ENCODE measurements around the gene MACROD2. TPM values are rescaled to one million over a fixed set of nuclear protein-coding genes. Genes with fewer than 3 reads are reported as not detected.

Gene MACROD2
- total RNA-seq, 4 donors from 2014 or later = 1.8 to 4.8 (median 2.9) TPM

- Histone ChIP-seq H3K27ac (no peak overlapping the region), H3K9me3 (no peaks in the 10 kb centered on the region), H3K4me1 (peaks cover 0 to 15% (median 0%) of the 10 kb centered on the region in 3 donors), H3K27me3 (no peaks in the 10 kb centered on the region), H3K36me3 (no peaks in the 10 kb centered on the region), H3K4me3 (no peak overlapping the region)
- no peak for DNase-seq
- WGBS, 2 donors = 83 to 95% methylated on average over 5 of the region's 5 CpGs
- intact Hi-C loops (cut with DNase I) = no loop called here
- no peak for TF ChIP-seq CTCF (IDR thresholded peaks at IDR 0.05)
- TF ChIP-seq POLR2A (IDR thresholded peaks at IDR 0.05) = no peak
Observed at GRCh38 chr20:14761903-14762302, 766.6 kb downstream of the MACROD2 start.

GRCh38 chr20:14764511-14765369 lies 769.4 kb downstream of the MACROD2 start:
- no peaks in the 10 kb centered on the region for H3K9me3 ChIP-seq
- 58 to 74% methylated on average over 6 of the region's 6 CpGs for WGBS, 2 donors
- no peak for DNase-seq
- no peak overlapping the region for H3K4me3 ChIP-seq
- no peaks in the 10 kb centered on the region for H3K27me3 ChIP-seq
- no peaks in the 10 kb centered on the region for H3K36me3 ChIP-seq
- H3K27ac ChIP-seq = no peak overlapping the region
- H3K4me1 ChIP-seq = peaks cover 0 to 15% (median 0%) of the 10 kb centered on the region in 3 donors
- intact Hi-C loops (cut with DNase I) = no loop called here
- no peak for TF ChIP-seq CTCF (IDR thresholded peaks at IDR 0.05)
- TF ChIP-seq POLR2A (IDR thresholded peaks at IDR 0.05) = no peak

GRCh38 chr20:14765370-14765701 lies 770.0 kb downstream of the MACROD2 start:
- no peak for DNase-seq
- WGBS, 2 donors = 63 to 65% methylated on average over 3 of the region's 3 CpGs
- TF ChIP-seq POLR2A (IDR thresholded peaks at IDR 0.05) = no peak
- no peak for TF ChIP-seq CTCF (IDR thresholded peaks at IDR 0.05)
- peaks cover 0 to 15% (median 0%) of the 10 kb centered on the region in 3 donors for H3K4me1 ChIP-seq
- no peaks in the 10 kb centered on the region for H3K9me3 ChIP-seq
- no peak overlapping the region for H3K27ac ChIP-seq
- no peaks in the 10 kb centered on the region for H3K36me3 ChIP-seq
- no peak overlapping the region for H3K4me3 ChIP-seq
- intact Hi-C loops (cut with DNase I) = no loop called here
- no peaks in the 10 kb centered on the region for H3K27me3 ChIP-seq

DNA sequence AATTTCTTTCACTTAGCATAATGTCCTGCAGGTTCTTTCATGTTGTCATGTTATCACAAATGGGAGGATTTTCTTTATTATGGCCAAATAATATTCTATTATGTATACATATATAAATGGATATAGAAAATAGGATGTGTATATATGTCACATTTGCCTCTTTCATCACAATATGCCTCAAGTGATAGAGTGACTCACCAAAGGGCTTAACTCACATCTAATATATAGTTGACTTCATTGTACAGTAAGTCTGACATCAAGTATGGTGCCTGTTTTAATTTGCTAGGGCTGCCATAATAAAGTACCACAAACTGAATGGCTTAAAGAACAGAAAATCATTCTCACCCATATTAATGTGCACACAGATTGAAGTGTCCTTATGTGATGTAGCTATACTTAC lies 778.2 kb downstream of the MACROD2 start:
- Histone ChIP-seq H3K27ac (no peak overlapping the region), H3K4me1 (peaks cover 0 to 5% (median 0%) of the 10 kb centered on the region in 3 donors), H3K4me3 (no peak overlapping the region), H3K36me3 (no peaks in the 10 kb centered on the region), H3K27me3 (no peaks in the 10 kb centered on the region), H3K9me3 (no peaks in the 10 kb centered on the region)
- no peak for DNase-seq
- intact Hi-C loops (cut with DNase I) = no loop called here
- no peak for TF ChIP-seq POLR2A (IDR thresholded peaks at IDR 0.05)
- no peak for TF ChIP-seq CTCF (IDR thresholded peaks at IDR 0.05)

DNA sequence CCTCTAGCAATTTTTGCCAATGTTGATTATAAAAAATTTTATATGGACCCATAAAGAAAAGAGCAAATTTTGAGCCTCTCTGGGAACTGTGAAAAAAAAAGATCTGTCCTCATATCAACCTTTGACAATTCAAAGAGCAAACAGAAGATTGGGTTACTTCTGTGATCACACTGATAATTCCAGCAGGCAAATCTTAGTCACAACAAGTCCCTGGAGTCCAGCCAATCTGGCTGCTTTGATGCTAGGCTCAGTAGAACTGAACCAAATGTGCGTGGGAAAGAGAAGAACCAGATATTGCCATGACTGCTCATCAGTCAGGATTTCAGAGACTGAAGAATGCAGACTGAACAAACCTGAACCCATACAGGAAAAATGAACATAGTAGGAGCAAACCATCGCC lies 780.5 kb downstream of the MACROD2 start:
- Histone ChIP-seq H3K27me3 (no peaks in the 10 kb centered on the region), H3K4me3 (no peak overlapping the region), H3K4me1 (peaks cover 0 to 5% (median 0%) of the 10 kb centered on the region in 3 donors), H3K27ac (no peak overlapping the region), H3K9me3 (no peaks in the 10 kb centered on the region), H3K36me3 (no peaks in the 10 kb centered on the region)
- no peak for DNase-seq
- TF ChIP-seq POLR2A (IDR thresholded peaks at IDR 0.05) (no peak), CTCF (IDR thresholded peaks at IDR 0.05) (no peak)
- 29 to 43% methylated on average over 2 of the region's 2 CpGs for WGBS, 2 donors
- intact Hi-C loops (cut with DNase I) = no loop called here
